Measurements from ENCODE around the gene WNT6. TPM values are rescaled to one million over a fixed set of nuclear protein-coding genes. Genes with fewer than 3 reads are reported as not detected.
A peak's percentile ranks its signal among the peaks of the same experiment; 100 is the strongest.

The WNT6 gene
- 1 to 10 TPM; 1.3 to 4.2 (median 4.0) TPM for total RNA-seq

- Histone ChIP-seq H3K9me3 (no peaks in the 10 kb centered on the region), H3K36me3 (no peaks in the 10 kb centered on the region), H3K4me3 (peak within 1 kb of the TSS in 1 of 2 donors; percentile 51), H3K27ac (peak within 1 kb of the TSS in 3 of 4 donors; percentile 1 to 48 (median 29)), H3K4me1 (peaks cover 0 to 32% (median 15%) of the 10 kb centered on the region in 3 donors), H3K27me3 (peaks cover 99% of the 10 kb centered on the region)
- ATAC-seq: peak; percentile 48
- TF ChIP-seq POLR2A (IDR thresholded peaks at IDR 0.05) (no peak), EP300 (IDR thresholded peaks at IDR 0.05) (no peak), CTCF (IDR thresholded peaks at IDR 0.05) (no peak), POLR2AphosphoS5 (IDR thresholded peaks at IDR 0.05) (no peak)
- WGBS, 2 donors (ENCODE audit: low coverage in 1 of 2): no CpG with 5 or more reads among the region's 64 CpGs
Measured at GRCh38 chr2:218859556-218859987, at the start of gene WNT6. TSS of gene WNT6 (plus strand) at chr2:218859805. CDS start at chr2:218860038, 233 bp downstream.

- no peaks in the 10 kb centered on the region for H3K9me3 ChIP-seq
- no peak for ATAC-seq
- H3K36me3 ChIP-seq: peaks cover 0 to 33% of the 10 kb centered on the region in 2 donors
- WGBS, 2 donors (ENCODE audit: low coverage in 1 of 2): 60 to 76% methylated on average over 2 of the region's 2 CpGs
- H3K4me1 ChIP-seq: peaks cover 0 to 28% (median 0%) of the 10 kb centered on the region in 3 donors
- no peak overlapping the region for H3K4me3 ChIP-seq
- no peak for TF ChIP-seq EP300 (IDR thresholded peaks at IDR 0.05)
- no peak for TF ChIP-seq POLR2A (IDR thresholded peaks at IDR 0.05)
- no peak for TF ChIP-seq CTCF (IDR thresholded peaks at IDR 0.05)
- no peak for TF ChIP-seq POLR2AphosphoS5 (IDR thresholded peaks at IDR 0.05)
- no peaks in the 10 kb centered on the region for H3K27me3 ChIP-seq
- H3K27ac ChIP-seq: no peak overlapping the region
Measured at GRCh38 chr2:218810256-218810655, 49.3 kb upstream of the WNT6 start.

DNA sequence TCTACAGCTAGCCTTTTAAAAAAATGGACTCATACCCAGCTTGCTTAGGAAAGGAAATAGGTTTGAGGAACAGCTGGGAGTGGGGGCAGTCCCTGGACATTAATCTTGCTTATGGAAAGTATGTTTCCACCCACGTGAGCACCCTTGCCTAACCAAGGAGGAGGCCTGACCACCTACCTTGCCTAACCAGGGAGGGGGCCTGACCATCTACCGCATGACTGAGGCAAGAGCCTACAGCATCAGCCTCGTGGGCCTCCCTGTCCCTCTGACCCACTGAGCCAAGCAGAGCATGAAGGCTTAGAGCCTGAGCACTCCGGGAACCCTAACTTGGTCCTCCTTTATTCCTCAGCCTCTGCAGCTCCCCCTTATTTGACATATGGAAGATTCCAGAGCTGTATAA lies 48.2 kb upstream of the WNT6 start:
- WGBS, 2 donors (ENCODE audit: low coverage in 1 of 2): 50 to 100% methylated on average over 1 to 2 of the region's 4 CpGs
- ATAC-seq: no peak
- peaks cover 0 to 44% of the 10 kb centered on the region in 2 donors for H3K36me3 ChIP-seq

GRCh38 chr2:218812096-218812815 lies 47.3 kb upstream of the WNT6 start:
- no peaks in the 10 kb centered on the region for H3K9me3 ChIP-seq
- TF ChIP-seq POLR2A (IDR thresholded peaks at IDR 0.05) (no peak), CTCF (IDR thresholded peaks at IDR 0.05) (no peak), EP300 (IDR thresholded peaks at IDR 0.05) (no peak), POLR2AphosphoS5 (IDR thresholded peaks at IDR 0.05) (no peak)
- peaks cover 0 to 53% of the 10 kb centered on the region in 2 donors for H3K36me3 ChIP-seq
- no peak for ATAC-seq
- H3K27ac ChIP-seq: no peak overlapping the region
- no peak overlapping the region for H3K4me3 ChIP-seq
- H3K27me3 ChIP-seq: no peaks in the 10 kb centered on the region
- H3K4me1 ChIP-seq: peaks cover 0 to 8% (median 0%) of the 10 kb centered on the region in 3 donors
- 97 to 100% methylated on average over 1 to 5 of the region's 21 CpGs for WGBS, 2 donors (ENCODE audit: low coverage in 1 of 2)

More for the DNA sequence above, 48.2 kb upstream of the WNT6 start:
- Histone ChIP-seq H3K27me3 (no peaks in the 10 kb centered on the region), H3K4me3 (no peak overlapping the region), H3K9me3 (no peaks in the 10 kb centered on the region), H3K27ac (no peak overlapping the region), H3K4me1 (peaks cover 0 to 17% (median 0%) of the 10 kb centered on the region in 3 donors)
- TF ChIP-seq POLR2A (IDR thresholded peaks at IDR 0.05) (no peak), CTCF (IDR thresholded peaks at IDR 0.05) (no peak), POLR2AphosphoS5 (IDR thresholded peaks at IDR 0.05) (no peak), EP300 (IDR thresholded peaks at IDR 0.05) (no peak)

DNA sequence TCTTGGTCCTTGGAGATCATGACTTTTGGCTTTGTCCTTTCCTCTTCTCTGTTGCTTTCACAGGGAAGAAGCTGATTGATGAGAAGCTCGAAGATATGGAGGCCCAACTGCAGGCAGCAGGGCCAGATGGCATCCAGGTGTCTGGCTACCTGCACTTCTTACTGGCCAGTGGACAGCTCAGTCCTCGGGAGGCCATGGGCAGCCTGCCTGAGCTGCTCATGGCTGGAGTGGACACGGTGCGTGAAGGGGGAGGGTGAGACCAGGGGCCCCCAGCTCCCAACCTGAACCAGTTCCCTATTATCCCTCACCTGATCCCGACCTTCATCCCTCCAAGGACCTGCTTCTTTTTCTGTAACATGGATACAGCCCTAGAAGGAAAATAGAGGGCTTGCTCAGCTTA lies 46.7 kb upstream of the WNT6 start:
- Histone ChIP-seq H3K36me3 (peaks cover 0 to 59% of the 10 kb centered on the region in 2 donors), H3K9me3 (no peaks in the 10 kb centered on the region), H3K27ac (no peak overlapping the region), H3K4me1 (peaks cover 0 to 4% (median 0%) of the 10 kb centered on the region in 3 donors), H3K27me3 (no peaks in the 10 kb centered on the region), H3K4me3 (no peak overlapping the region)
- WGBS, 2 donors (ENCODE audit: low coverage in 1 of 2): no CpG with 5 or more reads among the region's 5 CpGs
- TF ChIP-seq CTCF (IDR thresholded peaks at IDR 0.05): no peak
- TF ChIP-seq POLR2A (IDR thresholded peaks at IDR 0.05): no peak
- TF ChIP-seq POLR2AphosphoS5 (IDR thresholded peaks at IDR 0.05): no peak
- no peak for TF ChIP-seq EP300 (IDR thresholded peaks at IDR 0.05)
- no peak for ATAC-seq
